Measurements from ENCODE around the gene MAP3K14.

- TF ChIP-seq POLR2A (IDR thresholded peaks at IDR 0.05): no peak
- TF ChIP-seq CTCF (IDR thresholded peaks at IDR 0.05): no peak
Observed at GRCh38 chr17:45345246-45345553, 28.4 kb upstream of the MAP3K14 start.

Data from esophagus squamous epithelium (tissue), 4 donors.